ENCODE measurements around the gene LMO7. TPM values are rescaled to one million over a fixed set of nuclear protein-coding genes. Genes with fewer than 3 reads are reported as not detected.
A peak's percentile ranks its signal among the peaks of the same experiment; 100 is the strongest.

LMO7 gene
- total RNA-seq, 2 experiments from 2014 or later, result 12.2 to 15.3 TPM

DNA sequence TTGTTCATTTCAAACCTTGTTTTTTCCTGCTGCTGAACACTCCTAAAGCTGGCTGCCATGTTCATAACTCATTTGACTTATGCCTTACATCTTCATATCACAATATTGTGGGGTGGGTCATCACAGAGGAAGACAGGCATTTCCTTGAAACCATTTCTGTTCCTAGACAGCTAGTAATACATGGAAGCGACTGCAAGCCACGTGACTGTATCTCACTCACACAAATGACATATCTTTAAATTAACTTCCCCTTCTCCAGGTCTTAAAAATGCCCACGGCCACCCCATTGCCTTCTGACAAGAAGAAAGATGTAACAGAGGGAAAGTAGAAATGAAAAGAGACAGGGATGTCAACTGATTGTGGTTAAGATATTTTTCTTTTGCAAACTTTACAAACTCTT lies 236.8 kb downstream of the LMO7 start:
- TF ChIP-seq, protein P1, sequence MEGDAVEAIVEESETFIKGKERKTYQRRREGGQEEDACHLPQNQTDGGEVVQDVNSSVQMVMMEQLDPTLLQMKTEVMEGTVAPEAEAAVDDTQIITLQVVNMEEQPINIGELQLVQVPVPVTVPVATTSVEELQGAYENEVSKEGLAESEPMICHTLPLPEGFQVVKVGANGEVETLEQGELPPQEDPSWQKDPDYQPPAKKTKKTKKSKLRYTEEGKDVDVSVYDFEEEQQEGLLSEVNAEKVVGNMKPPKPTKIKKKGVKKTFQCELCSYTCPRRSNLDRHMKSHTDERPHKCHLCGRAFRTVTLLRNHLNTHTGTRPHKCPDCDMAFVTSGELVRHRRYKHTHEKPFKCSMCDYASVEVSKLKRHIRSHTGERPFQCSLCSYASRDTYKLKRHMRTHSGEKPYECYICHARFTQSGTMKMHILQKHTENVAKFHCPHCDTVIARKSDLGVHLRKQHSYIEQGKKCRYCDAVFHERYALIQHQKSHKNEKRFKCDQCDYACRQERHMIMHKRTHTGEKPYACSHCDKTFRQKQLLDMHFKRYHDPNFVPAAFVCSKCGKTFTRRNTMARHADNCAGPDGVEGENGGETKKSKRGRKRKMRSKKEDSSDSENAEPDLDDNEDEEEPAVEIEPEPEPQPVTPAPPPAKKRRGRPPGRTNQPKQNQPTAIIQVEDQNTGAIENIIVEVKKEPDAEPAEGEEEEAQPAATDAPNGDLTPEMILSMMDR (IDR thresholded peaks at IDR 0.05), result no peak
- H3K27me3 Mint-ChIP-seq, result peaks cover 4% of the 10 kb centered on the region
- H3K27ac Mint-ChIP-seq, result no peak overlapping the region
- intact Hi-C loops (cut with micrococcal nuclease), result loop anchor here (10.0 kb wide), 1 partner anchor 1032 kb away; no protein-coding TSS in a partner anchor
- no peak overlapping the region for H3K4me3 Mint-ChIP-seq
- DNase-seq, result no peak
- no peaks in the 10 kb centered on the region for H3K36me3 Mint-ChIP-seq (ENCODE audit: low read depth)
- H3K4me1 Mint-ChIP-seq (ENCODE audit: low read depth), result peaks cover 7% of the 10 kb centered on the region
- ATAC-seq, result no peak
- H3K9me3 Mint-ChIP-seq, result no peaks in the 10 kb centered on the region
- ChIA-PET CTCF (interaction anchor here (0.6 to 6.6 kb wide), 4 partner anchors 177 to 601 kb away, joined by 3 to 94 read pairs (median 6); no protein-coding TSS in a partner anchor), POLR2A (no interaction called here)

- CTCF ChIA-PET, result interaction anchor here (1.3 to 6.6 kb wide), 5 partner anchors 9 to 600 kb away, joined by 4 to 94 read pairs (median 6); no protein-coding TSS in a partner anchor
- intact Hi-C loops (cut with micrococcal nuclease), result loop anchor here (10.0 kb wide), 1 partner anchor 1031 kb away; no protein-coding TSS in a partner anchor
- TF ChIP-seq, protein P1 (IDR thresholded peaks at IDR 0.05), result no peak
- Mint-ChIP-seq H3K4me3 (no peak overlapping the region), H3K27me3 (peaks cover 4% of the 10 kb centered on the region), H3K4me1 (ENCODE audit: low read depth) (peaks cover 7% of the 10 kb centered on the region), H3K36me3 (ENCODE audit: low read depth) (no peaks in the 10 kb centered on the region), H3K9me3 (no peaks in the 10 kb centered on the region), H3K27ac (no peak overlapping the region)
- POLR2A ChIA-PET, result no interaction called here
- DNase-seq, result no peak
- ATAC-seq, result no peak
These were observed 237.4 kb downstream of the LMO7 start for GRCh38 chr13:75873494-75873893.

- H3K4me1 Mint-ChIP-seq (ENCODE audit: low read depth), result peaks cover 3% of the 10 kb centered on the region
- no peak overlapping the region for H3K4me3 Mint-ChIP-seq
- ChIA-PET CTCF (interaction anchor here (1.1 to 6.6 kb wide), 12 partner anchors 11 to 1029 kb away, joined by 3 to 94 read pairs (median 4); no protein-coding TSS in a partner anchor), POLR2A (no interaction called here)
- TF ChIP-seq, protein P1 (IDR thresholded peaks at IDR 0.05), result no peak
- no peak for DNase-seq
- H3K27me3 Mint-ChIP-seq, result peaks cover 3% of the 10 kb centered on the region
- intact Hi-C loops (cut with micrococcal nuclease), result loop anchor here (5.0 to 10.0 kb wide), 3 partner anchors 142 to 1029 kb away; no protein-coding TSS in a partner anchor
- H3K36me3 Mint-ChIP-seq (ENCODE audit: low read depth), result no peaks in the 10 kb centered on the region
- H3K9me3 Mint-ChIP-seq, result no peaks in the 10 kb centered on the region
- no peak overlapping the region for H3K27ac Mint-ChIP-seq
- peak; percentile 14 for ATAC-seq
These were observed 239.3 kb downstream of the LMO7 start for GRCh38 chr13:75875450-75875849.

GRCh38 chr13:75876142-75877050 lies 240.3 kb downstream of the LMO7 start:
- POLR2A ChIA-PET, result no interaction called here
- no peak overlapping the region for H3K4me3 Mint-ChIP-seq

More at GRCh38 chr13:75876142-75877050, 240.3 kb downstream of the LMO7 start:
- TF ChIP-seq, protein P1 (IDR thresholded peaks at IDR 0.05), result peak; percentile 90
- CTCF ChIA-PET, result interaction anchor here (0.7 to 6.6 kb wide), 36 partner anchors 8 to 1050 kb away, joined by 3 to 94 read pairs (median 4); no protein-coding TSS in a partner anchor
- Mint-ChIP-seq H3K4me1 (ENCODE audit: low read depth) (peaks cover 3% of the 10 kb centered on the region), H3K27ac (no peak overlapping the region), H3K36me3 (ENCODE audit: low read depth) (no peaks in the 10 kb centered on the region), H3K9me3 (no peaks in the 10 kb centered on the region), H3K27me3 (peaks cover 3% of the 10 kb centered on the region)
- intact Hi-C loops (cut with micrococcal nuclease), result loop anchor here (2.0 to 10.0 kb wide), 4 partner anchors 141 to 1028 kb away; no protein-coding TSS in a partner anchor
- DNase-seq (peak; percentile 73), ATAC-seq (peak; percentile 94)

All from activated CD8-positive, alpha-beta T cell treated with anti-CD3 and anti-CD28 coated beads for 36 hours (primary cell).